Measurements from ENCODE around the gene MBIP. TPM values are rescaled to one million over a fixed set of nuclear protein-coding genes. Genes with fewer than 3 reads are reported as not detected.

The MBIP gene
- total RNA-seq, 4 donors from 2014 or later = 15.9 to 29.9 (median 18.6) TPM

DNA sequence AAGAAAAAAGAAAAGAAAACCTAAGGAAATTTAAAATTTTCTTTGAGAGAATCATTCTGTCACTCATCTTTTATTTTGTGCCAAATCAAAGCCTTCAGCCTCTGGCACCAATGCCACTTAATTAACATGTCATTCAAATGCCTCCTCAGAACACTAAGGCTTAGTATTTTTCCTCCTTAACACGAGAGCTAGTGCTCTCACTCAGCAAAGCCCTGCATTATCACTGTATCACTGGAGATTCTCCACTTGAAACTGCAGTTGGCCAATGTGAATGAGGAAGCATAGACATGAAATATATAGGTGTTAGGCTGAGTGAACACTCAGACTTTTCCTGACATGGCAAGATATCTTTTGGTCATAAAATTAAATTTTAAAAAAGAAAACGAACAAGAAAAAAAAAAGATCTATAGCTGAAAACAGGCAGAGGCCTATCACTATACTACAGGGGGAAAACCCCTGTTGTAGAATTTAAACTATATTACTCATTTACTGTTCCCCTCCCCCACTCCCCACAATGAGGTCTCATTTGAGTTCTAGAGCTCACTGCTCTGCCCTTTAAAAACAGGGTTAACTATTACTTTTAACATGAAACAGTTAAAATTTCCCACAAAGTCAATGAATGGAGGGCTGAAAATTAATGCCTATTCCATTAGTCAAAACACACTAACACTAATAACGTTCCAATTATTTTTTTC is 5.1 kb downstream of the MBIP start:
- Histone ChIP-seq H3K9me3 (no peaks in the 10 kb centered on the region), H3K4me3 (no peak overlapping the region), H3K27me3 (no peaks in the 10 kb centered on the region), H3K4me1 (peaks cover 0 to 33% (median 0%) of the 10 kb centered on the region in 3 donors), H3K36me3 (peaks cover 5 to 31% of the 10 kb centered on the region in 2 donors), H3K27ac (no peak overlapping the region)
- ATAC-seq = no peak
- 56 to 71% methylated on average over 3 of the region's 3 CpGs for WGBS, 2 donors (ENCODE audit: low coverage in 1 of 2)
- TF ChIP-seq POLR2AphosphoS5 (IDR thresholded peaks at IDR 0.05) = no peak
- TF ChIP-seq POLR2A (IDR thresholded peaks at IDR 0.05) = no peak

- Histone ChIP-seq H3K27me3 (no peaks in the 10 kb centered on the region), H3K4me3 (no peak overlapping the region), H3K36me3 (peaks cover 5 to 45% of the 10 kb centered on the region in 2 donors), H3K9me3 (no peaks in the 10 kb centered on the region), H3K4me1 (peaks cover 0 to 30% (median 0%) of the 10 kb centered on the region in 3 donors), H3K27ac (no peak overlapping the region)
- no peak for ATAC-seq
- 79 to 85% methylated on average over 3 of the region's 3 CpGs for WGBS, 2 donors (ENCODE audit: low coverage in 1 of 2)
- TF ChIP-seq, protein P1, sequence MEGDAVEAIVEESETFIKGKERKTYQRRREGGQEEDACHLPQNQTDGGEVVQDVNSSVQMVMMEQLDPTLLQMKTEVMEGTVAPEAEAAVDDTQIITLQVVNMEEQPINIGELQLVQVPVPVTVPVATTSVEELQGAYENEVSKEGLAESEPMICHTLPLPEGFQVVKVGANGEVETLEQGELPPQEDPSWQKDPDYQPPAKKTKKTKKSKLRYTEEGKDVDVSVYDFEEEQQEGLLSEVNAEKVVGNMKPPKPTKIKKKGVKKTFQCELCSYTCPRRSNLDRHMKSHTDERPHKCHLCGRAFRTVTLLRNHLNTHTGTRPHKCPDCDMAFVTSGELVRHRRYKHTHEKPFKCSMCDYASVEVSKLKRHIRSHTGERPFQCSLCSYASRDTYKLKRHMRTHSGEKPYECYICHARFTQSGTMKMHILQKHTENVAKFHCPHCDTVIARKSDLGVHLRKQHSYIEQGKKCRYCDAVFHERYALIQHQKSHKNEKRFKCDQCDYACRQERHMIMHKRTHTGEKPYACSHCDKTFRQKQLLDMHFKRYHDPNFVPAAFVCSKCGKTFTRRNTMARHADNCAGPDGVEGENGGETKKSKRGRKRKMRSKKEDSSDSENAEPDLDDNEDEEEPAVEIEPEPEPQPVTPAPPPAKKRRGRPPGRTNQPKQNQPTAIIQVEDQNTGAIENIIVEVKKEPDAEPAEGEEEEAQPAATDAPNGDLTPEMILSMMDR (IDR thresholded peaks at IDR 0.05) = no peak
- TF ChIP-seq POLR2AphosphoS5 (IDR thresholded peaks at IDR 0.05) (no peak), EP300 (IDR thresholded peaks at IDR 0.05) (no peak), POLR2A (IDR thresholded peaks at IDR 0.05) (no peak)
These were observed 6.5 kb downstream of the MBIP start for GRCh38 chr14:36313898-36314297.

GRCh38 chr14:36313206-36313605 is 7.2 kb downstream of the MBIP start:
- Histone ChIP-seq H3K27me3 (no peaks in the 10 kb centered on the region), H3K4me1 (peaks cover 0 to 23% (median 0%) of the 10 kb centered on the region in 3 donors), H3K36me3 (peaks cover 5 to 52% of the 10 kb centered on the region in 2 donors), H3K4me3 (no peak overlapping the region), H3K27ac (no peak overlapping the region), H3K9me3 (no peaks in the 10 kb centered on the region)
- ATAC-seq = no peak
- TF ChIP-seq POLR2AphosphoS5 (IDR thresholded peaks at IDR 0.05) = no peak
- no peak for TF ChIP-seq POLR2A (IDR thresholded peaks at IDR 0.05)
- TF ChIP-seq, protein P1 (IDR thresholded peaks at IDR 0.05) = no peak
- TF ChIP-seq EP300 (IDR thresholded peaks at IDR 0.05) = no peak
- WGBS, 2 donors (ENCODE audit: low coverage in 1 of 2) = 83 to 87% methylated on average over 2 of the region's 2 CpGs

DNA sequence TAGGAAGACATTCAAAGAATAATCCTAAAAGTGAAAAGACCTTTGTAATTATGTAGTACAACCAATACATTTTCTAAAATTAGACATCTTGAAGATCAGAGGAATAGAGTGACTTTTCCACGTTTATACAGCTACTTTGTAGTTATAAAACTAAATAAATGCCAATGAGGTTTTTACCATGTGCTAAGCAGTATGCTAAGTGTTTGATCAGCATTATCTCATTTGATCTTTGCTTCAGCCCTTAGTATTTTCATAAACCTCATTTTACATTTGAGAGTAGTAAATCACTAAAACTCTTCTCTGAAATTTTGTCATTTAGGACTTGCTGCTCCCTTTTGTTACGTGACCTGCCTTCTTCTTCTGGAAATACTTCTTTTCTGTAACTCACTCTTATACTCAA is 13.6 kb downstream of the MBIP start:
- Histone ChIP-seq H3K4me1 (no peaks in the 10 kb centered on the region), H3K9me3 (no peaks in the 10 kb centered on the region), H3K27ac (no peak overlapping the region), H3K27me3 (no peaks in the 10 kb centered on the region), H3K36me3 (peaks cover 5 to 97% of the 10 kb centered on the region in 2 donors), H3K4me3 (no peak overlapping the region)
- no peak for ATAC-seq
- TF ChIP-seq POLR2A (IDR thresholded peaks at IDR 0.05) = no peak
- no peak for TF ChIP-seq POLR2AphosphoS5 (IDR thresholded peaks at IDR 0.05)
- no peak for TF ChIP-seq EP300 (IDR thresholded peaks at IDR 0.05)
- TF ChIP-seq, protein P1 (IDR thresholded peaks at IDR 0.05) = no peak
- WGBS, 2 donors (ENCODE audit: low coverage in 1 of 2) = 85 to 86% methylated on average over 2 of the region's 2 CpGs

- H3K4me1 ChIP-seq = no peaks in the 10 kb centered on the region
- no peak overlapping the region for H3K27ac ChIP-seq
- H3K27me3 ChIP-seq = no peaks in the 10 kb centered on the region
- no peak overlapping the region for H3K4me3 ChIP-seq
- ATAC-seq = no peak
- no peaks in the 10 kb centered on the region for H3K9me3 ChIP-seq
- H3K36me3 ChIP-seq = peaks cover 0 to 98% of the 10 kb centered on the region in 2 donors
- TF ChIP-seq POLR2AphosphoS5 (IDR thresholded peaks at IDR 0.05) = no peak
- TF ChIP-seq EP300 (IDR thresholded peaks at IDR 0.05) = no peak
- TF ChIP-seq, protein P1 (IDR thresholded peaks at IDR 0.05) = no peak
- TF ChIP-seq POLR2A (IDR thresholded peaks at IDR 0.05) = no peak
These were observed 15.5 kb downstream of the MBIP start for GRCh38 chr14:36304895-36305294.

Data from gastroesophageal sphincter (tissue), 4 donors.